ENCODE measurements around the gene PERCC1.
"Not testable (repeated sequence)": the region's sequence is repeated elsewhere in the genome, so short reads cannot be mapped to it uniquely, and the experiment has no call there.

Gene PERCC1

DNA sequence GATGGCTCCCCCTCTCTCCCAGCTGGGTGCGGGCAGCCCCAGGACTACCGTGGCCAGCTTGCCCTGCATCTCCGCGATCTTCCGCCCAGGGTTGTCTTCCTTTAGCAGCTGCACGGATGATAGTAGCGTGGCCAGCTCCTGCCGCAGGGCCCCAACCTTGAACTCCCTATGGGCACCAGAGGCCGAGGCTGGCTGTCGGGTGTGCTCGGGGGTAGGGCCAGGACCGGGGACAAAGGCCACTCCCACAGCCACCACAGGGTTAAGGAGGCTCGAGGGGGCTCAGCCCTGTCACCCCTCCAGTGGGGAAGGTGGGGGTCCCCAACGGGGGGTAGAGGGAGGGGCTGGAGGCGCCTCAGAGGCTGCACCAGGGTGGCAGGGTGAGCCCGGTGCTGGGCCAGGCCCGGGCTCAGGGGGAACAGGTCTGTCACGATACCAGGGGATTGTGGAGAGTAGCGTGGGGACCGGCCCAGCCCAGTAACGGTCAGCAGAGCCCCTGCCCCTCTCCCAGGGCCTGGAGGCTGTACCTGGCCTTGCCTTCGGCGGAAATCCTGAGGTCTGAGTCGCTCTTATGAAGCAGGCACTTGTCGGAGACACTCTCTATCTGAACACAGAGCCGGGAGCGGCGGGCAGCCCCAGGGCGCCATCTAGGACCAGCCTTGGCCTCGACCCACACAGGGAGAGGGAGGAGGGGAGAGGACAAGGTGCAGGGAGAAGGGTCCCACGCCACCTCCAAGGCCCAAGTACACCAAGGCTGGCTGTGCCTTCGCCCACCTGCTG is 5.2 kb downstream of the PERCC1 start:
- no peak for DNase-seq

DNA sequence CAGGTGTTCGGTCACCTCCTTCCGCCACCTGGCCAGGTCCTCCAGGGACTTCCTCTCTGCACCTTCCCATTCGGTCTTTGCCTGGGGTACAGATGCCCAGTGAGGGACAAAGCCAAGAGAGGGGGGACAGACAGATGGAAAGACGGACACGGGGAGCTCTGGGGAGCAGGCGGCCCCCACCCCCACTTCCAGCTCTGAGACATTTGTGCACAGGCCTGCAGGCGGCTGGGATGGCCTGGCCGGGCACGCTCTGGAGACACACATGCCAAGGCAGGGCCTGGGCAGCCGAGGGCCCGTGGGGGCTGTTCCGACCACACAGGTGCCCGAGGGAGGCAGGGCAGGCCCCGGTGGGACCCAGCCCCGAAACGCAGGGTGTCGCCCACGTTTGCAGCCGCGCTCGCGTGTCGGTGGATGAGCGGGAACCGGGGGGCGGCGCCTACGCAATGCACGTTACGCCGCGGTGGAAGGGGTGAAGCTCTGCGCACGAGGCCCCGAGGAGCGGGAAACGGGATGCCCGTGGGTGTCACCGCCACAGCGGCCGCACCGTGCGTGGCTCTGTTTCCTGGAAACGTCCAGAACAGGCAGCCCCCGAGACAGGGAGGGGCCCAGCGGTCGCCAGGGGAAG is 6.0 kb downstream of the PERCC1 start:
- DNase-seq = no peak

GRCh38 chr16:1437606-1438005 is 6.7 kb downstream of the PERCC1 start:
- no peak for DNase-seq

DNA sequence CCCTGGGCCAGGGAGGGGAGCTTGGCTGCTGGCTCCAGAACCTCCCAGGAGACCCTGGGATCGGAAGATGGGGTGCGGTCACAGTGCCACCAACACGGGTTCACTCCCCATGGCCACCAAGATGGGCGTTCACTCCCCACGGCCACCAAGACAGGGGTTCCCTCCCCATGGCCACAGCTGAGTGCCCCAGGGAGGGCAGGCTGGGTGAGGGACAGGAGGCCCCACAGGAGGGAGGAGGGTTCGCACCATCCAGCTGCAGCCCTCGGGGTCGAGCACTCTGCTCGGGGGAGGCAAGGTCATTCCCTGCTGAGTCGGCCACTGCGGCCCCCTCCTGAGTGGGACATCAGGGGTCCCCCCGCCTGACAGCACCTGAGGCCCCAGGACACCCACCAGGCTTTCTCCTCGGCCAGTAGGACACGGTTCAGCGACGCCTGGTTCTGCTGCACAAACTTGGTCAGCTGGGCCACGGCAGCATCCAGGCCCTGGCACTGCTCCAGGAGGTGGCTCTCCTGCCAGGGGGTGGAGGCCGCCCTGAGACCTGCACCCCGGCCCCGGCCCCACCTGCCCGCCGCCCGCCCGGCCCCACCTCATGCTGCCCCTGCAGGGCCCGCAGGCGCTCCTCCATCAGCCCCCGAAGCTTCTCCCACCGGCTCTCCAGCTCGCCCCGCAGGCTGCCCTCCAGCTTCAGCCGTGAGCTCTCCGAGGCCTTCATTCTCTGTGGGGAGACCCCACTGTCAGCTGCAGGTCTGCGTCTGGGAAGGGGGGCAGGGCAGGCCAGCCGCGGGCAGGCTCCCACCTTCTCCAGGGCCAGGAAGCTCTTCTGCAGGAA is 7.6 kb downstream of the PERCC1 start:
- no peak for DNase-seq

- DNase-seq = no peak
Measured at GRCh38 chr16:1439058-1439698, 8.3 kb downstream of the PERCC1 start.

- not testable (repeated sequence) for DNase-seq
Measured at GRCh38 chr16:1439699-1440074, 8.8 kb downstream of the PERCC1 start.

- no peak for DNase-seq
Measured at GRCh38 chr16:1441391-1441829, 10.5 kb downstream of the PERCC1 start.

DNA sequence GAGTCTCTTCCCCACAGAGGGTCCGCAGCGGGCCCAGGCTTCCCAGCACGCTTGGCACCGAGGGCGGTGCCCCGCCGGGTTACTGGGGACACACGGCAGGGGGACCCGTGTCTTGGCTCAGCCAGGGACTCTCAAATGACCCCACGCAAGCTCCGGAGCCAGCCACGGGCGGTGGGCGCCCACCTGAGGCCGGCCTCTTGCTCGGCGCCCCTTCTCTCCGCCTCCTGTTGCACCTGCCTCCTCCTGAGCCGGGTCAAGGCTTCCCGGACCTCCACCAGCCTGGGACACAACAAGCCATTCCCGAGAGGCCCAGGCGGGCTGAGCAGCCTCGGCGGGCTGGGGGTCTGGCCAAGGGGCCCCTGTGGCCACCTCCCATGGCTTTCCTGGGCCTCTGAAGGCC is 11.8 kb downstream of the PERCC1 start:
- no peak for DNase-seq

DNA sequence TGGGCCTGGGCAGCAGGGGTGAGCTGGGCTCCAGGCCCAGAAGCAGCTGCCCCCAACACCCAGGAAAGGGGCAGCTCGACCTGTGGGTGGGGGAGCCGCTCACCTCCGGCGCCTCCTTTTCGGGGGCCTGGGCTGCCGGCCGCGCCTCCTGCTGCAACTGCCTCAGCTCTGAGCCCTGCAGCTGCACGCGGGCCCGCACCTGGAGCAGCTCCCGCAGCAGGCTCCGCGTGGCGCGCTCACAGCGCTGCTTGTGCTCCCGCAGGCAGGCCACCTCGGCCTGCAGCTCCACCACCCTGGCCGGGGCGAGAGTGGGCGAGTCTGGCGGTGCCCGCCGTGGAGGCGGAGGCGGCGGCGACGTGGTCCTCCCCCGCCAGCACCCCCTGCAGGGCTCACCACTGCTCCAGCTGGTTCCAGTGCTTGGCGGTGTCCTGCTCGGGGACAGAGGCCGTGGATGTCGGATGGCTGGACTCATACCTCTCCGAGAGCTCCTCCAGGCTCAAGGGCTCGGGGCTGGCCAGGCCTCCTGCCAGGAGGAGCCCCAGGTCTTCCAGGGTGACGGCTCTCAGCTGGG is 12.6 kb downstream of the PERCC1 start:
- no peak for DNase-seq

DNA sequence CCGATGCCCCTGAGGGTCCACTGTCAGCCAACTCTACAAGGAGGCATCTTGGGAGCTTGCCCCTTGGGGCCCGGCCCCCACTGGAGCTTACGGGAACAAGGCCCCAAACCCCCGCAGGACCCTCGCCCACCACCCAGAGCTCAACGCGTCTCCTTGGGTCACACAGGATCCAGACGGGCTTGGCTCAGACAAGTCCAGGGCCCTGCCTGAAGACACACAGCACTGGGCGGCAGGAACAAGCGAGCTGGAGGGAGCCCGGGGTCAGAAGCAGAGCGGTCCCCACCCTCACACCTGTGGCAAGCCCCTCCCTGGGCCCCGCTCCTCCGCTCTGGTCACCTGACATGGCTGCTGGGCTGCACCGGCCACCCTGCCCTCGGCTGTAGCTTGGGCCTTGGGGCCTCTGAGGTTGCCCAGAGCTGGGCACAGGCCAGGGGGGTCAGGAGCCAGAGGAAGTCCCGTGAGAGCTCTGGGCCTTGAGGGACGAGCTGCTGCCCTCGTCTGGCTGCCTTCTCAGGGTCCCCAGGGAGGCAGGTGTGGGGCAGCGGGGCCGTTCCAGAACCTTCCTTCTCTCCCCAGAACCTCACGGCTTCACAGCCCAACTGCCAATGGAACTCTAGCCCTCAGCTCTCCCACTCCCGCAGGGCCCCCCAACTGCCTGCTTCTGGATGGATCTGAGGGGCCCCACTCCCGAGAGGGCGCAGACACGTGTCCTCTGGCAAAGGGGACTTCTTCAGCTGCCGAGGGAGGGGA is 13.3 kb downstream of the PERCC1 start, which contains the start of gene CCDC154:
TSS of gene CCDC154 (minus strand) at position 577 of the 750 bp plus-strand sequence. CDS start at position 343, 234 bp downstream.
- DNase-seq = no peak

- no peak for DNase-seq
Measured at GRCh38 chr16:1444730-1445517, 14.0 kb downstream of the PERCC1 start.

- DNase-seq = no peak
Measured at GRCh38 chr16:1445518-1446203, 14.8 kb downstream of the PERCC1 start.

DNA sequence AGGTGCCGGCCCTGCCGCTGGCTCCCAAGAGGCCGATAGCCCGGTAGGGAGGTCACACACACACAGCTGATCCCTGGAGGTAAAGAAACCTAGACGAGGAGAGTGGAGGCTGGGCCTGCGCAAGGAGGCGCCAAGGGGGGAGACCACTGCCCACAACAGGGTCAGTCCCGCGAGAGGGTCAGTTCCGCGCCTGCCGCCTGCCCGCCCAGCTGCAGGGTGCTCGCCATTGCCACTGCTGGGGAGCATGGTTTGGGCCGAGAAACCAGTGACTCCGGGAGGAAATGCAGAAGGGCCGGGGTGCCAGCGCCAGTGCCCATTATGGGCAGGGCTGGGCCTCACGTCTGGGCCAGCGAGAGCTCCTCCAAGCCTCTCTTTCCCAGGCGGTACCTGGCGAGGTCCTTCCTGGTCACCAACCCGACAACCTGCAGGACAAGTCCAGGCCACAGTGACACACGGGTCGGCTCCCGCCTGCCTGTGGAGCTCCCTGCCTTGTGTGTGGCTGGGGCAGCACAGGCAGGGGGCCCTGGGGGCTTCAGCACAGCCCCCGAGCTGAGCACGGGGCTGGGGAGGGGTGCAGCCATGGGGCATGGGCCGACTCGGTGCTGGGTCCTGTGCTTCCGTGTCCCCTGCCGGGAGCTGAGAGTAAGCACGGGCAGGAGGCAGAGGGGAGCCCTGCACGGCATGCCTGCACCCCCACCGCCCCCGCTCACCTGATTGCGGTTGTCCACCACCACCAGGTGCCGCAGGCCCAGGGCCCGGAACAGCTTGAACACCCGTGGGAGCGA is 15.6 kb downstream of the PERCC1 start:
- DNase-seq = no peak

GRCh38 chr16:1447965-1448364 is 17.1 kb downstream of the PERCC1 start:
- DNase-seq = no peak

GRCh38 chr16:1448536-1449116 is 17.7 kb downstream of the PERCC1 start:
- no peak for DNase-seq

DNA sequence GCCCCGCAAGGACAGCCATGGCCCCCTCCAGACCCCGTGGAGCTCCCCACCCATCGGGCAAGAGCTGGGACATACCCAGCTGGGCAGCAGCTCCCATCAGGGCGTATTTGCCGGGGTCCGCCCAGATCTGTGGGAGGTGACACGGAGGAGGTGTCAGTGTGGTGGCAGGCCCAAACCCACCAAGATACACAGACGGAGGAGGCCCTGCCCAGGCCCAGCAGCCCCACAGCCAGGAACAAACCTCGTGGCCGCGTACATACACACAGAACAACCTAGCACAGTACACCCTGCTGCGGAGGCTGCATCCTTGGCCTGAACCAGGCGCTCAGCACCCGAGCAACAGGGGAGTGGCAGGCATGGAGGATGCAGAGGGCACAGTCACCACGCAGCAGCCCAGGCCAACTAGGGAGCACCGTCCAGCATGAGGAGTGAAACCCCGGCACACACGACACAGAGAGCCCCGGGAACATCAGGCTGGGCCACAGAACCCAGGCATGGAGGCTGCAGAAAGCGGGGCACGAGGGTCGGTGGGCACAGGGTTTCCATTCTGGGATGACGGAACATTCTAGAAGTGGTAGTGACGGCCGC is 18.4 kb downstream of the PERCC1 start:
- DNase-seq = no peak

GRCh38 chr16:1450218-1450617 is 19.3 kb downstream of the PERCC1 start:
- DNase-seq = no peak

DNA sequence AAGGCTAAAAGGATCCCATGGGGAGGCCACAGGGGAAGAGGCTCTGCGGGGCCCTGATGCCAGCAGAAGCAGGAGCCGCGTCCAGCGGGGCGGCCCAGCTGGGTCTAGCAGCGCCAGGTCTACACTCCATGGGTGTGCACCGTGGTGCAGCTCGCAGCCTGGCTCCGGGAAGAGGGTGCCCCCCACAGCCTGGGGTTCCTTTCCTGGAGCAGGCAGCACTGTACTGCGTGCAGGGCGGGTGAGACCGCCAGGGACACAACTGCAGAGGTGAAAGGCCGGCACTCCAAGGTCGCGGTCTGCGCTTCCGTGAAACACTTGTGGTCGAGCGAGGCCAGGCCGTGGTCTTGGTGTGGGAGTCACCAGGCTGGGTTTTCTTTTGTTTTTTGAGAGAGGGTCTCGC is 20.0 kb downstream of the PERCC1 start:
- DNase-seq = no peak
